Spleen (tissue), 11 donors: Measurements from ENCODE around the gene FYN. TPM values are rescaled to one million over a fixed set of nuclear protein-coding genes. Genes with fewer than 3 reads are reported as not detected.
"Not testable (repeated sequence)": the region's sequence is repeated elsewhere in the genome, so short reads cannot be mapped to it uniquely, and the experiment has no call there.

Source experiments
- DNase-seq: peaks from one replicate; pipeline ENCODE4 v3.0.0-alpha.2; 2020
- H3K27ac ChIP-seq, 8 donors: fragments of 200-600 bp; sonication (generic) in 7 of 8; 1 replicate in 4 of 8; 2 replicates in 4 of 8; pipeline versions ENCODE4 v1.5.0 to v1.8.0; 2016 to 2021; ENCODE audit warnings: inconsistent platforms in 4 of 8, mild to moderate bottlenecking in 4 of 8, moderate library complexity in 1 of 8
- H3K27me3 ChIP-seq, 7 donors: fragments of 200-600 bp; sonication (generic) in 6 of 7; replicated peaks in 1 of 7; 1 replicate in 4 of 7; 2 replicates in 3 of 7; pipeline versions ENCODE4 v1.5.0 to v1.8.0; 2016 to 2021; ENCODE audit warnings: inconsistent platforms in 3 of 7, mild to moderate bottlenecking in 1 of 7
- H3K36me3 ChIP-seq, 6 donors: fragments of 200-600 bp; sonication (generic) in 5 of 6; 1 replicate in 4 of 6; 2 replicates in 2 of 6; pipeline versions ENCODE4 v1.5.0 to v1.8.0; 2016 to 2021; ENCODE audit warnings: inconsistent platforms in 2 of 6
- H3K4me1 ChIP-seq, 6 donors: fragments of 200-600 bp; sonication (generic) in 5 of 6; 1 replicate in 3 of 6; 2 replicates in 3 of 6; pipeline versions ENCODE4 v1.5.0 to v1.8.0; 2016 to 2021; ENCODE audit warnings: inconsistent platforms in 3 of 6
- H3K4me3 ChIP-seq, 8 donors: fragments of 200-600 bp; sonication (generic) in 7 of 8; 1 replicate in 4 of 8; 2 replicates in 4 of 8; pipeline versions ENCODE4 v1.5.0 to v1.8.0; 2016 to 2021; ENCODE audit warnings: inconsistent platforms in 4 of 8, mild to moderate bottlenecking in 4 of 8, moderate library complexity in 2 of 8
- H3K9me3 ChIP-seq, 8 donors: fragments of 200-600 bp; sonication (generic) in 7 of 8; 1 replicate in 4 of 8; 2 replicates in 4 of 8; pipeline versions ENCODE4 v1.5.0 to v1.8.0; 2016 to 2021; ENCODE audit warnings: inconsistent platforms in 4 of 8
- CTCF ChIP-seq, 11 experiments: fragments of 200-600 bp in 7 of 11; fragments of 450-650 bp in 4 of 11; sonication (generic) in 4 of 11; IDR thresholded peaks in 8 of 11; conservative IDR thresholded peaks in 3 of 11; 1 replicate in 7 of 11; 2 replicates in 4 of 11; pipeline versions ENCODE4 v1.4.0 to v1.8.0; 2016 to 2021; ENCODE audit warnings: antibody characterized with exemption in 11 of 11, inconsistent platforms in 4 of 11, mild to moderate bottlenecking in 1 of 11
- POLR2A ChIP-seq, 3 donors: fragments of 450-650 bp; IDR thresholded peaks; one replicate each; pipeline ENCODE4 v1.5.1; 2017; ENCODE audit warnings: antibody characterized with exemption in 3 of 3, mild to moderate bottlenecking in 1 of 3
- POLR2AphosphoS5 ChIP-seq, 3 donors: sonication (generic); formaldehyde crosslinking; IDR thresholded peaks; one replicate each; pipeline ENCODE4 v1.5.1; 2017; ENCODE audit warnings: antibody characterized with exemption in 3 of 3
- WGBS, 5 donors: extraction: QIAGEN DNeasy Blood & Tissue Kit in 3 of 5; methylation state at CpG; one replicate each; pipeline versions ENCODE4 v1.1.5 to v1.1.7; 2013 to 2018; 5-methylcytosine and 5-hydroxymethylcytosine counted together
- intact Hi-C: fragments of 100-400 bp; cut with DNase I; formaldehyde crosslinking; loops from one replicate; pipeline ENCODE4 v1.15.0; 2023; ENCODE audit warnings: low total_unique reads
- polyA plus RNA-seq, 3 donors: library from polyadenylated mRNA; stranded (reverse); fragments of 200-250 nt; gene quantifications; one replicate each; pipeline ENCODE4 v1.2.1, GENCODE V29; 2013
- total RNA-seq, 7 donors: library from RNA; depleted of rRNA in 3 of 7; stranded (reverse); fragments of >200 nt in 3 of 7; fragmentation: NEBNext Ultra II Directional in 4 of 7; extraction: Animal tissue kit (Norgen Biotek cat#: 25700) in 4 of 7; gene quantifications; one replicate each; pipeline versions ENCODE4 v1.1.0 to v1.2.1, GENCODE V29; 2016 to 2021
- donor health status: healthy with polysubstance abuse.
- donor health status: DM: no; HTN: no; CAD: no; lungs with moderate emphysema.
- donor health status: DM: no; HTN: no; CAD: no.
- donor health status: Bipolar disorder and iron deficiency.
- donor health status: healthy.
- donor health status: DM: no; HTN: no; CAD: no.
- donor health status: DM: yes; HTN: yes; CAD: no.

Gene FYN
- total and polyA plus RNA-seq, 10 donors, result 56.6 to 409 (median 205) TPM

GRCh38 chr6:111912904-111913303 lies 39.7 kb upstream of the FYN start:
- Histone ChIP-seq H3K9me3 (no peaks in the 10 kb centered on the region), H3K27me3 (no peaks in the 10 kb centered on the region), H3K27ac (no peak overlapping the region), H3K4me1 (no peaks in the 10 kb centered on the region), H3K4me3 (no peak overlapping the region), H3K36me3 (no peaks in the 10 kb centered on the region)
- WGBS, 5 donors, result 71 to 92% (median 82%) methylated on average over 2 of the region's 2 CpGs
- no peak for DNase-seq
- TF ChIP-seq CTCF (IDR thresholded peaks at IDR 0.05 in 8 of 11, conservative IDR thresholded peaks at IDR 0.05 in 3 of 11), result no peak
- no peak for TF ChIP-seq POLR2A (IDR thresholded peaks at IDR 0.05)
- TF ChIP-seq POLR2AphosphoS5 (IDR thresholded peaks at IDR 0.05), result no peak
- intact Hi-C loops, result no loop called here

- Histone ChIP-seq H3K36me3 (no peaks in the 10 kb centered on the region), H3K4me1 (no peaks in the 10 kb centered on the region), H3K27me3 (no peaks in the 10 kb centered on the region), H3K4me3 (no peak overlapping the region), H3K9me3 (no peaks in the 10 kb centered on the region), H3K27ac (no peak overlapping the region)
- TF ChIP-seq CTCF (IDR thresholded peaks at IDR 0.05 in 8 of 11, conservative IDR thresholded peaks at IDR 0.05 in 3 of 11), result no peak
- TF ChIP-seq POLR2A (IDR thresholded peaks at IDR 0.05), result no peak
- no peak for TF ChIP-seq POLR2AphosphoS5 (IDR thresholded peaks at IDR 0.05)
- intact Hi-C loops, result no loop called here
- DNase-seq, result no peak
- WGBS, 5 donors, result 62 to 82% (median 71%) methylated on average over 7 of the region's 7 CpGs
Measured at GRCh38 chr6:111911428-111911827, 38.2 kb upstream of the FYN start.

- intact Hi-C loops, result no loop called here
- no peaks in the 10 kb centered on the region for H3K36me3 ChIP-seq
Measured at GRCh38 chr6:111909238-111909637, 36.0 kb upstream of the FYN start.

GRCh38 chr6:111908365-111908764 lies 35.1 kb upstream of the FYN start:
- H3K27me3 ChIP-seq, H3K36me3 ChIP-seq, H3K4me3 ChIP-seq, H3K9me3 ChIP-seq, DNase-seq, H3K27ac ChIP-seq, H3K4me1 ChIP-seq, intact Hi-C loops: not testable (repeated sequence)
- WGBS, 5 donors, result 84 to 98% (median 89%) methylated on average over 11 to 15 of the region's 17 CpGs

More at GRCh38 chr6:111909238-111909637, 36.0 kb upstream of the FYN start:
- no peak for DNase-seq
- no peaks in the 10 kb centered on the region for H3K9me3 ChIP-seq
- H3K27me3 ChIP-seq, result no peaks in the 10 kb centered on the region
- WGBS, 5 donors, result 83 to 94% (median 89%) methylated on average over 3 of the region's 3 CpGs
- no peak for TF ChIP-seq CTCF (IDR thresholded peaks at IDR 0.05 in 8 of 11, conservative IDR thresholded peaks at IDR 0.05 in 3 of 11)
- no peak overlapping the region for H3K27ac ChIP-seq
- no peak overlapping the region for H3K4me3 ChIP-seq
- no peaks in the 10 kb centered on the region for H3K4me1 ChIP-seq

GRCh38 chr6:111900735-111901134 lies 27.5 kb upstream of the FYN start:
- WGBS, 5 donors, result 93 to 96% (median 93%) methylated on average over 5 of the region's 5 CpGs
- H3K36me3 ChIP-seq, result no peaks in the 10 kb centered on the region
- intact Hi-C loops, result no loop called here
- no peak overlapping the region for H3K4me3 ChIP-seq
- H3K9me3 ChIP-seq, result no peaks in the 10 kb centered on the region
- no peak overlapping the region for H3K27ac ChIP-seq
- H3K4me1 ChIP-seq, result no peaks in the 10 kb centered on the region
- H3K27me3 ChIP-seq, result no peaks in the 10 kb centered on the region
- TF ChIP-seq POLR2AphosphoS5 (IDR thresholded peaks at IDR 0.05) (no peak), POLR2A (IDR thresholded peaks at IDR 0.05) (no peak), CTCF (IDR thresholded peaks at IDR 0.05 in 8 of 11, conservative IDR thresholded peaks at IDR 0.05 in 3 of 11) (no peak)
- no peak for DNase-seq
